HG03280 (cell line): ENCODE data around the gene SRSF7.
"Not testable (repeated sequence)": the region's sequence is repeated elsewhere in the genome, so short reads cannot be mapped to it uniquely, and the experiment has no call there.

Experiments
- ATAC-seq: cut with Tn5 transposase; IDR thresholded peaks from one replicate; pipeline ENCODE4 v1.9.1; 2021; ENCODE audit warnings: mild to moderate bottlenecking, moderate library complexity; ENCODE audit not compliant: unreplicated experiment

Gene SRSF7

GRCh38 chr2:38734299-38735058, 16.7 kb downstream of the SRSF7 start:
- no peak for ATAC-seq

GRCh38 chr2:38733300-38733971, 17.7 kb downstream of the SRSF7 start:
- ATAC-seq, result no peak

GRCh38 chr2:38731684-38732221, 19.4 kb downstream of the SRSF7 start:
- no peak for ATAC-seq

- no peak for ATAC-seq
Observed at GRCh38 chr2:38731090-38731489, 20.1 kb downstream of the SRSF7 start.

GRCh38 chr2:38728694-38729093, 22.5 kb downstream of the SRSF7 start:
- ATAC-seq, result no peak

GRCh38 chr2:38727661-38728060, 23.5 kb downstream of the SRSF7 start:
- no peak for ATAC-seq

- peak; percentile 70 for ATAC-seq
Observed at GRCh38 chr2:38723173-38723572, 28.0 kb downstream of the SRSF7 start.

GRCh38 chr2:38722271-38723061, 28.7 kb downstream of the SRSF7 start:
- peak; percentile 51 for ATAC-seq

GRCh38 chr2:38720613-38721241, 30.4 kb downstream of the SRSF7 start:
- ATAC-seq, result no peak

- ATAC-seq, result no peak
Observed at GRCh38 chr2:38719706-38720105, 31.5 kb downstream of the SRSF7 start.

- no peak for ATAC-seq
Observed at GRCh38 chr2:38718601-38719000, 32.6 kb downstream of the SRSF7 start.

GRCh38 chr2:38716185-38716584, 35.0 kb downstream of the SRSF7 start:
- no peak for ATAC-seq

GRCh38 chr2:38714941-38715340, 36.2 kb downstream of the SRSF7 start:
- ATAC-seq, result not testable (repeated sequence)

GRCh38 chr2:38713338-38713737, 37.8 kb downstream of the SRSF7 start:
- no peak for ATAC-seq

- ATAC-seq, result no peak
Observed at GRCh38 chr2:38712871-38713270, 38.3 kb downstream of the SRSF7 start.

- no peak for ATAC-seq
Observed at GRCh38 chr2:38712413-38712812, 38.7 kb downstream of the SRSF7 start.

- ATAC-seq, result no peak
Observed at GRCh38 chr2:38711558-38711957, 39.6 kb downstream of the SRSF7 start.

GRCh38 chr2:38709567-38710194, 41.5 kb downstream of the SRSF7 start:
- peak; percentile 56 for ATAC-seq

- no peak for ATAC-seq
Observed at GRCh38 chr2:38708900-38709566, 42.1 kb downstream of the SRSF7 start.

- ATAC-seq, result not testable (repeated sequence)
Observed at GRCh38 chr2:38708491-38708890, 42.7 kb downstream of the SRSF7 start.
